Ascending aorta (tissue), 2 donors: ENCODE measurements around the gene PSORS1C1. TPM values are rescaled to one million over a fixed set of nuclear protein-coding genes. Genes with fewer than 3 reads are reported as not detected.
A peak's percentile ranks its signal among the peaks of the same experiment; 100 is the strongest.

ENCODE experiments used
- DNase-seq, 2 donors: peaks; one replicate each; pipeline ENCODE4 v3.0.0-alpha.2; 2019; ENCODE audit warnings: low spot score in 2 of 2
- H3K27ac ChIP-seq, 2 donors: fragments of 200-600 bp; sonication (generic); one replicate each; pipeline ENCODE4 v1.5.1; 2016 to 2017; ENCODE audit warnings: mild to moderate bottlenecking in 1 of 2
- H3K27me3 ChIP-seq: fragments of 200-600 bp; sonication (generic); one replicate; pipeline ENCODE4 v1.5.1; 2017
- H3K36me3 ChIP-seq, 2 donors: fragments of 200-600 bp; sonication (generic); one replicate each; pipeline ENCODE4 v1.5.1; 2016
- H3K4me1 ChIP-seq, 2 donors: fragments of 200-600 bp; sonication (generic); one replicate each; pipeline ENCODE4 v1.5.1; 2016 to 2017; ENCODE audit warnings: mild to moderate bottlenecking in 1 of 2
- H3K4me3 ChIP-seq, 2 donors: fragments of 200-600 bp; sonication (generic); one replicate each; pipeline ENCODE4 v1.5.1; 2016 to 2017; ENCODE audit warnings: mild to moderate bottlenecking in 1 of 2
- H3K9me3 ChIP-seq, 2 donors: fragments of 200-600 bp; sonication (generic); one replicate each; pipeline ENCODE4 v1.5.1; 2016
- intact Hi-C: fragments of 100-400 bp; cut with DNase I; formaldehyde crosslinking; loops from one replicate; pipeline ENCODE4 v1.15.1; 2023
- total RNA-seq: library from RNA; depleted of rRNA; stranded (reverse); fragments of >200 nt; gene quantifications from one replicate; pipeline ENCODE4 v1.1.0, GENCODE V29; 2016
- TF ChIP-seq, protein P1 (sequence below), 3 experiments: fragments of 200-600 bp in 2 of 3; fragments of 450-650 bp in 1 of 3; sonication (generic) in 2 of 3; IDR thresholded peaks; one replicate each; pipeline ENCODE4 v1.5.1; 2016 to 2019; ENCODE audit warnings: antibody characterized with exemption in 3 of 3, mild to moderate bottlenecking in 1 of 3, moderate library complexity in 1 of 3

Gene PSORS1C1
- total RNA-seq, 1 donor from 2014 or later = not detected

DNA sequence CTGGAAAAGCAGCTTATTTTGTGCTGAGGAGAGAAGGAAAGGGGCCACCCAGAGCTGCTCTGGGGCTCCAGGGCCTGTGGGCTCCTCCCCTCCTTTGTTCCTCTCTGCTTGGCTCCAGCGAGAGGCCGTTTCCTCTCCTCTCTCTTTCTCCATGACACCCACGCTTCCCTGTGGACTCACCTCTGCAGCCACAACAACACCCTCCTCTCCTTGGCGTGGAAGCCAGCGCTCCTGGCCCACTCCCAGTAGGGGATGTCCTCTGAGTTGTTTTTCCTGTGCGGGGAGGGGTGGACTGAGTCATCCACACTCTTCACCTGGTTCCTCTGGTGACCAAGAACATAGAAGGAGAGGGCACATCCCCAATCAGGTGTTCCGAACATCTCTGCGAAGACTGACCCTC lies 10.6 kb downstream of the PSORS1C1 start:
- TF ChIP-seq, protein P1, sequence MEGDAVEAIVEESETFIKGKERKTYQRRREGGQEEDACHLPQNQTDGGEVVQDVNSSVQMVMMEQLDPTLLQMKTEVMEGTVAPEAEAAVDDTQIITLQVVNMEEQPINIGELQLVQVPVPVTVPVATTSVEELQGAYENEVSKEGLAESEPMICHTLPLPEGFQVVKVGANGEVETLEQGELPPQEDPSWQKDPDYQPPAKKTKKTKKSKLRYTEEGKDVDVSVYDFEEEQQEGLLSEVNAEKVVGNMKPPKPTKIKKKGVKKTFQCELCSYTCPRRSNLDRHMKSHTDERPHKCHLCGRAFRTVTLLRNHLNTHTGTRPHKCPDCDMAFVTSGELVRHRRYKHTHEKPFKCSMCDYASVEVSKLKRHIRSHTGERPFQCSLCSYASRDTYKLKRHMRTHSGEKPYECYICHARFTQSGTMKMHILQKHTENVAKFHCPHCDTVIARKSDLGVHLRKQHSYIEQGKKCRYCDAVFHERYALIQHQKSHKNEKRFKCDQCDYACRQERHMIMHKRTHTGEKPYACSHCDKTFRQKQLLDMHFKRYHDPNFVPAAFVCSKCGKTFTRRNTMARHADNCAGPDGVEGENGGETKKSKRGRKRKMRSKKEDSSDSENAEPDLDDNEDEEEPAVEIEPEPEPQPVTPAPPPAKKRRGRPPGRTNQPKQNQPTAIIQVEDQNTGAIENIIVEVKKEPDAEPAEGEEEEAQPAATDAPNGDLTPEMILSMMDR (IDR thresholded peaks at IDR 0.05) = no peak
- H3K9me3 ChIP-seq = no peaks in the 10 kb centered on the region
- intact Hi-C loops = no loop called here
- H3K4me1 ChIP-seq = peaks cover 0 to 12% of the 10 kb centered on the region in 2 donors
- no peak for DNase-seq
- no peaks in the 10 kb centered on the region for H3K36me3 ChIP-seq
- no peak overlapping the region for H3K4me3 ChIP-seq
- H3K27ac ChIP-seq = no peak overlapping the region
- H3K27me3 ChIP-seq = no peaks in the 10 kb centered on the region

DNA sequence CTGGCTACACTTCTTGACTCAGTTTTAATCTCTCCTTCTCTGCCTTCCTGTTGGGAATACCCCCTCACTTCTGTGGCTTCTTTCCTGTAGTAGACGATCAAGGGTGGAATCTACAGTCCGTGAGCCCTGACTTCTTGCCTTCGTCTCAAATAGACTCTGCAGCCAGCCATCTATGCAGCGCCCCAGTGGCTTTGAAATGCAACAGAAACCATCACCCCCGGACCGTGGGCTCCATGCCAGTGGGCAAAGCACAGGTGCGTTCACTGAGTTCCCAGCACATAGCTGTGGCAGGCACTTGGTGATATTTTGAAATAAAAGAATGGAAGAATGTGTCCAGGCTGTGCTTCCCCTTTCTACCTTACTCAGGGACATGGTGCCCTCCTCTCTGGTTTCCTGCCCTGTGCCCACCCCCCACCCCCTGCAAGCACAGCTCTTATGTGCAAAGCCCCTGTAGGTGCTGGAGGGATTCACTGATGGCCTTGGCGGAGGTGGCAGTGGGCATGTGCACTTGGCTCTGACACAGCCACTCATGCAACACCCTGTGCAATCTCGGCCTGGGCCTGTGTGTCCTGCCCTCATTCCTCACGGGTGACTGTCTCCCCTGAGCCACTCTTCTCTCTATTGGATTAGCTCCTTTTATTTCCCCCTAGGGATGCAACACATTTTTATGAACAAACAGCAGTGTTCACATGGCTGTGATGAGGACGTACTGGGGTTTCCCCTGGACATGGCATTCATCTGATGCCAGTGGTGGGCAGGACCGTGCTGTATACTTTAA lies 11.2 kb downstream of the PSORS1C1 start:
- intact Hi-C loops = no loop called here

DNA sequence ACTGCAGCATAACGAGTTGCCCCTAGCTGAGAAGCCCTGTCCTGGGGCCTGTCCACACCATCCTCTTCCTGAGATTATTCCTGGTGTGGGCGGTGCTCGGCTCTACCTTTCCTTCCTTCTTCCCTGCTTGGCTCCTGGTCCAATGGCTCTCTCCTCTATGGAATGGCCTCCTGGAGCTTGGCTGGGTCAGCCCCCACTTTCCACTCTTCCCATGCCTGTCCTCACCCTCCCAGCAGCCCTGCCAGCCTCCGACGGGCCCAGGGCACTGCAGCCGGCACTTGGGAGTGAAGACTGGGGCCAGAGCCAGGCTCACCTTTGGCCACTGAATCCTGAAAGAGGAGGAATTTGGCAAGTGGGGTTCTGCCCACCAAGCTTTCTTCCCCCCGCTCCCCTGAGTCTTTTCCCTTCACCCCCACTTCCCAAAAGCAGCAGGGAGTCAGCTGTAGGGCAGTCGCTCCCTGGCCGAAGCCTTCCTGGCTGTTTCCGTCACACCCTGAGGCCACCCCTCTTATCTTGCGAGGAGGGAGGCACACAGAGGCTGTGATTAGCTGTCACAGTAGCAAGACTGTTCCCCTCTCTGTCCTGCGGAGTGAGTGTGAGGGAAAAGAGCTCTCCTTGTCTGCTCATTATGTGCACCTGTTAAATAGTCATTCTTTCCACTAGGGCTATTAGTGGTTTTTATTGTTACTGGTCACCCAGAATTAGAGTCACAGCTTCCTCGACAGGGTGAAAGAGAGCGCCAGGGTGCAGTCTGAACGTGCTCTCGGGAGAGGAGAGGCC lies 12.0 kb downstream of the PSORS1C1 start:
- Histone ChIP-seq H3K4me3 (no peak overlapping the region), H3K27ac (no peak overlapping the region), H3K4me1 (peaks cover 0 to 12% of the 10 kb centered on the region in 2 donors), H3K36me3 (no peaks in the 10 kb centered on the region), H3K9me3 (no peaks in the 10 kb centered on the region), H3K27me3 (no peaks in the 10 kb centered on the region)
- intact Hi-C loops = no loop called here
- DNase-seq = no peak
- TF ChIP-seq, protein P1 (IDR thresholded peaks at IDR 0.05) = no peak

More for the DNA sequence above, 11.2 kb downstream of the PSORS1C1 start:
- Histone ChIP-seq H3K36me3 (no peaks in the 10 kb centered on the region), H3K4me1 (peaks cover 0 to 12% of the 10 kb centered on the region in 2 donors), H3K9me3 (no peaks in the 10 kb centered on the region), H3K4me3 (no peak overlapping the region), H3K27ac (no peak overlapping the region), H3K27me3 (no peaks in the 10 kb centered on the region)
- TF ChIP-seq, protein P1 (IDR thresholded peaks at IDR 0.05) = no peak
- no peak for DNase-seq

DNA sequence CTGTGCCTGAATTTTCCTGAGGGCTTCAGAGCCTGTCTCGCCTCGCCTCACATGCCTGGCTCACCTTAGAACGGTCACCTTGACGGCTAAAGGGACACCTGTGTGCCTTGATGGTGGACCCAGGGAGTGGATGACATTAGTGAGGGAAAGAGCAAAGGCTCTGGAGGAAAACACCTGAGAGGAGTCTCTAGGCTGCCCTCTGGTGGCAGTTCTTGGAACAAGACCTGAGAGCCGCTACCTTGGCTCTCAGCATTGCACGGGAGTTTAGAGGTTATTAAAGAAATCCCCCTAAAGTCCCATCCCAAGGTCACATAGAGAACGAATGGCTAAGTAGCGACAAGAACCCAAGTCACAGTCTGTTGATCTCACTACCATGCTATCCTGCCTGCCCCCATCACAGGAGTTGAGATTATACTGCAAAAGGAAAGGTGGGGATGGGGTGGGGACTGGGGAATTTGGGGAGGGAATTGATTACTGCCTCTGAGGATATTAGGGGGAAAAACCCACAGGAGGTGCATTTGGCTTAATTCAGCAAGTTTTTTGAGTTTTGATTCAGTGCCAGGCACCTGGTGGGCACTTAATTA lies 13.6 kb downstream of the PSORS1C1 start:
- TF ChIP-seq, protein P1 (IDR thresholded peaks at IDR 0.05) = peak; percentile 43 to 90 (median 82)
- H3K27me3 ChIP-seq = no peaks in the 10 kb centered on the region
- H3K9me3 ChIP-seq = no peaks in the 10 kb centered on the region
- DNase-seq = peak in 1 of 2 donors; percentile 76
- no peaks in the 10 kb centered on the region for H3K36me3 ChIP-seq
- intact Hi-C loops = no loop called here
- no peak overlapping the region for H3K27ac ChIP-seq
- H3K4me3 ChIP-seq = no peak overlapping the region
- peaks cover 0 to under 1% of the 10 kb centered on the region in 2 donors for H3K4me1 ChIP-seq

DNA sequence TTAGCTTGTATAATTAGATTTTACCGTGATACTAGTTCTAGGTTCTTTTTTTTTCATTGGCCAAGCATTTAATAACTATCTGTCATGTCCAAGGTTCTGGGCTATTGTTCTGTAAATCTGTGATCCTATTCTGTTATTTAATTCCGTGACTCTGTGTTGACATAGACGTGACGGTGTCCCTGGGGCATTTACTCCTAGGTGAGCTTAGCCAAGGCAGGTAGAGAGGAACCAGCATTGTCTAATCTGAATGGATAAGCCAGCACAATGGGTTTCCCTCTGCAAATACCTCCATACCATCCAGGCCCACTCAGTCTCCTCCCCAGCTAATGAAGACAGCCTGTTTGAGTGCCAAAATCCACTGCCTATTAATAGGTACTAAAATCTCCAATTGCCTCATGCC lies 14.5 kb downstream of the PSORS1C1 start:
- Histone ChIP-seq H3K27ac (no peak overlapping the region), H3K4me1 (no peaks in the 10 kb centered on the region), H3K36me3 (no peaks in the 10 kb centered on the region), H3K9me3 (no peaks in the 10 kb centered on the region), H3K4me3 (no peak overlapping the region), H3K27me3 (no peaks in the 10 kb centered on the region)
- no peak for DNase-seq
- TF ChIP-seq, protein P1 (IDR thresholded peaks at IDR 0.05) = no peak
- intact Hi-C loops = no loop called here
